Mucosa of stomach (tissue), 1 donor: ENCODE results near the gene DOK6.

Source experiments
- H3K27me3 ChIP-seq: one replicate; pipeline ENCODE4 v1.7.0; 2013; ENCODE audit warnings: mild to moderate bottlenecking, low read length; ENCODE audit not compliant: control insufficient read depth, insufficient read depth
- H3K36me3 ChIP-seq: one replicate; pipeline ENCODE4 v1.7.0; 2013; ENCODE audit warnings: low read length; ENCODE audit not compliant: control insufficient read depth, insufficient read depth
- H3K4me1 ChIP-seq: one replicate; pipeline ENCODE4 v1.7.0; 2013; ENCODE audit warnings: mild to moderate bottlenecking, low read length; ENCODE audit not compliant: control insufficient read depth, insufficient read depth
- H3K4me3 ChIP-seq: one replicate; pipeline ENCODE4 v1.7.0; 2013; ENCODE audit warnings: low read length
- H3K9ac ChIP-seq: one replicate; pipeline ENCODE4 v1.7.0; 2013; ENCODE audit warnings: mild to moderate bottlenecking, low read length, moderate library complexity
- H3K9me3 ChIP-seq: one replicate; pipeline ENCODE4 v1.7.0; 2013; ENCODE audit warnings: mild to moderate bottlenecking, low read length, moderate library complexity; ENCODE audit not compliant: control insufficient read depth
- donor health status: Pancreatic carcinoma.

DOK6 gene

DNA sequence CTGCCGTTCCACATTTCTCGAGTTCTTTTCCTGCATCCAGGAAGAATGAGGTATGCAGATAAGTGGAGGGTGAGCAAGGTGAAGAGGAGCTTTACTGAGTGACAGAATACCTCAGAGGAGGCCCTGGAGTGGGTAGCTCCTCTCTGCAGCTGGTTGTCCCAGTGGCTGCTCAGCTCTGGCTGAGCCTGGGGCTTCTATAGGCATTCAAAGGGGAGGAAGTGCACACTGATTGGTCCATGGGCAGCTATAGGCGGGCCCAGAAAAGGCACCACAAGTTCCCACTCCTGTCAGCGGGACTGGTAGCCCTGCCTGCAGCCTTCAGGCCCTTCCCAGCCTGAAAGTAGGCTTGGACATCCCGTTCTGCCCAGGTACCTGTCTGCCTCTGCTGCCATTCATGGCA is 94.7 kb downstream of the DOK6 start:
- H3K9ac ChIP-seq, result no peak overlapping the region
- H3K27me3 ChIP-seq, result no peaks in the 10 kb centered on the region
- no peaks in the 10 kb centered on the region for H3K36me3 ChIP-seq
- H3K4me3 ChIP-seq, result no peak overlapping the region
- no peaks in the 10 kb centered on the region for H3K9me3 ChIP-seq
- H3K4me1 ChIP-seq, result no peaks in the 10 kb centered on the region

DNA sequence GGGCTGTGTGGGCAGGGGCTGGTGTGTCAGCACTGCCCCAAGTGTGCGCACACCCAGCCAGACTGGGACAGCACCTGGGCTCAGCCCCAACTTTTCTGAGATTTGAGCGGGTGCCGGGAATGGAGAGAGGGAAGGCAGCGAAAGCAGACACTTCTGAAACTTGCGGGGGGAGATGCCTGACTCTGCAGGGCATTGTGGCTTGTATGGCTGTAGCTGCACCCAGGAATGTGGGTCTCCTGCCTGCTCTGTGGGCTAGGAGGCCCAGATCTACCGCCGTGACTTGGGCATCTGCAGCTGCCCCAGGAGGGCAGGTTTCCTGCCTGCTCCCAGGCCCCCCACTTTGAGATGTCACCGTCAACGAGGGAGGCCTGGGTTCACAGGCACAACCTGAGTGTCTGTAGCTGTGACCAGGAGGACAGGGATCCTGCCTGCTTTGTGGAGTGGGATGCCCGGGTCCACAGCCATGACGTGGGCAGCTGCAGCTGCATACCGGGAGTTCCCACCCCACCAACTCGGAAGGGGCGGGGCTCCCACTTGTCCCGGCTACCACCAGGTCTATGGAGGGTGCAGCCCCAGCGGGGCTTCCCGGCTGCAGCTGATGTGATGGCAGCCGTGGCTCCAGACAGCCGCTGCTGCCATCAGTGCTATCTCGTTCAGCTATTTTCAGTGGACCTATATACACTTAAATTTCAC is 95.3 kb downstream of the DOK6 start:
- H3K4me3 ChIP-seq, result no peak overlapping the region
- H3K4me1 ChIP-seq, result no peaks in the 10 kb centered on the region
- H3K36me3 ChIP-seq, result no peaks in the 10 kb centered on the region
- no peaks in the 10 kb centered on the region for H3K9me3 ChIP-seq
- H3K9ac ChIP-seq, result no peak overlapping the region
- H3K27me3 ChIP-seq, result no peaks in the 10 kb centered on the region

DNA sequence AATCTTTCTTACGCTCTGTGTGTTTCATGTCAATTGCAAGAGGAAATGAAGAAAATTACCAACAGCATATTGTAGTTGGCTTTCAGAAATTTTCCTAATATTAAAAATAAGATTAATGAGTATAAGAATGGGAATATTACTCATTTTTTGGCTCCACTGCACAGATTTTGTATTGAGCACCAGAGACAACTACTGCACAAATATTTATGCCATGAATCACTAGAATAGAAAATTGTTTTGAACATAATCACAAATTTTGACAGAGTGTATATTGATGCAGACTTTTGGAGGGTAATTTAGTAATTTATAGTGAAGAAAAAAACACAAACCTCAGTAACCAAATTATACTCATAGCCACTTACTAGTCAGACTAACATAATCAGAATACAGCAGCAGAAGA is 118.3 kb downstream of the DOK6 start:
- H3K4me3 ChIP-seq, result no peak overlapping the region
- no peak overlapping the region for H3K9ac ChIP-seq
- no peaks in the 10 kb centered on the region for H3K9me3 ChIP-seq
- H3K4me1 ChIP-seq, result no peaks in the 10 kb centered on the region
- no peaks in the 10 kb centered on the region for H3K36me3 ChIP-seq
- no peaks in the 10 kb centered on the region for H3K27me3 ChIP-seq

DNA sequence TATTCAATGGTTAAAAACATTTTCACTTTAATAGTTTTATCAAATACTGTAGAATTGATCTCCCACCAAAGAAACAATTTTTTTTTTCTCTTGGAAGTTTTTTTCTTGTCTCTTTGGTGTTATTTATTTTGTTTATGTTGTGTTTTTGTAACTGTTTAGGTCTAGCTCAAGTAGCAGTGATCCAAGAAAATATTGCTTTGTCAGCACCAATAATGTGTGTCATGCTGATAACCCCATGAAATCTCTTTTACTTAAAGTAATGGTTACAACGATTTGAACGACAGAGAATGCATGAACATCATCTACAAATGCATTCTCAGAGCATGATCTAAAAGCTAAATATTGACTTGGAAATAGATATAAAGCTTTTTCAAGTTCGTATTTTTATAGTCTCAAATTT is 122.9 kb downstream of the DOK6 start:
- H3K4me3 ChIP-seq, result no peak overlapping the region
- H3K9ac ChIP-seq, result no peak overlapping the region
- no peaks in the 10 kb centered on the region for H3K27me3 ChIP-seq
- H3K4me1 ChIP-seq, result no peaks in the 10 kb centered on the region
- no peaks in the 10 kb centered on the region for H3K9me3 ChIP-seq
- no peaks in the 10 kb centered on the region for H3K36me3 ChIP-seq

DNA sequence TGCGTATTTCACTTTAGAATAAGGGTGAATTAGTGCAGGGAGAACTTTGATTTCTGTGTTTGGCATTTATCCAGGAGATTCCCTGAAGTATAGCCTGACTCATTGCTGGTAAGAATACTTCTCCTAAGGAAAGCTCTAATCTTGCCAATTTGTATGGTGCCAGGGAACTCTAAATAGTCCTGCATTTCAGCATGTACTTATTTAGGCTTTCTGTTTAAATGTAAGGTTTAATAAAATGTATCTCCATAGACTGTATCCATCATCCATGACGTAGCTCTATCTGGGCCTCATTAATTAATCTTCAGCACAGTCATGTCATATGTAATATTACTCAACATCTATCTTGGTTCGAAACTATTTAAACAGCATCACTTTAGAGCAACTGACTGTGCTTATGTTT is 127.7 kb downstream of the DOK6 start:
- H3K4me3 ChIP-seq, result no peak overlapping the region
- H3K9me3 ChIP-seq, result no peaks in the 10 kb centered on the region
- no peaks in the 10 kb centered on the region for H3K27me3 ChIP-seq
- no peak overlapping the region for H3K9ac ChIP-seq
- no peaks in the 10 kb centered on the region for H3K4me1 ChIP-seq
- no peaks in the 10 kb centered on the region for H3K36me3 ChIP-seq

DNA sequence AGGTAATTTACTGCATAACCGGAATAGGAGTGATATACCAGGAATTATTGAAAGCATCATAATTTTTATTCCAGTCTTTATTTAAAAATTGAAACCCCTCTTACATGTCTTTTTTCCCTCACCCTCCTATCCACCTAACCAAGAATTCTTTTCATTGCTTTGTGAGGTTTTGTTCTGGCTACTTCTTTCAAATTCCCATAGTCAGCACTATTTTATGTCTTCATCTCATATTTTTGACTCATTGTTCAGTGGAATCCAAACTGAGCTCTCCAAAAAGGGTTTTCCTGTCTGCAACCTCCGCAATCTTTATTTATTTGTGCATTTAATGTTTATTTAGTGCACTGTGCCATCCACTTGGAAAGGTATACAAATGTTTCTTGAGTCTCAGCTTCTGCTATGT is 128.5 kb downstream of the DOK6 start:
- no peaks in the 10 kb centered on the region for H3K4me1 ChIP-seq
- no peak overlapping the region for H3K9ac ChIP-seq
- no peaks in the 10 kb centered on the region for H3K9me3 ChIP-seq
- H3K36me3 ChIP-seq, result no peaks in the 10 kb centered on the region
- no peak overlapping the region for H3K4me3 ChIP-seq
- no peaks in the 10 kb centered on the region for H3K27me3 ChIP-seq

DNA sequence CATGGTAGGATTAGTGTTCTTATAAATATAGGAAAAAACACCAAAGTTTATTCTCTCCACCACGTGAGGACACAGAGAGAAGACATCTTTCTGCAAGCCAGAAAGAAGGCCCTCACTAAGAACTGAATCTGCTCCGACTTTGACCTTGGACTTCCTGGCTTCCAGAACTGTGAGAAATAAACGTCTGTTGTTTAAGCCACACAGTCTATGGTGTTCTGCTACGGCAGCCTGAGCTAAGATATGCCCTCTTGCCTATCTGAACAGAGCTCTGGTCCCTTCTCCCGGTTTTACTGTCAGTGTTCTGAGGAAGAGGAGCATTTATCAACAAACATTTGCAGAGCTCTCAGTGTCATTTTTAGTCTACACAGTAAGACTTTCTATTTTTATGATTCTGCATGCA is 131.3 kb downstream of the DOK6 start:
- Histone ChIP-seq H3K9ac (no peak overlapping the region), H3K4me3 (no peak overlapping the region), H3K36me3 (no peaks in the 10 kb centered on the region), H3K4me1 (no peaks in the 10 kb centered on the region), H3K9me3 (no peaks in the 10 kb centered on the region), H3K27me3 (no peaks in the 10 kb centered on the region)

DNA sequence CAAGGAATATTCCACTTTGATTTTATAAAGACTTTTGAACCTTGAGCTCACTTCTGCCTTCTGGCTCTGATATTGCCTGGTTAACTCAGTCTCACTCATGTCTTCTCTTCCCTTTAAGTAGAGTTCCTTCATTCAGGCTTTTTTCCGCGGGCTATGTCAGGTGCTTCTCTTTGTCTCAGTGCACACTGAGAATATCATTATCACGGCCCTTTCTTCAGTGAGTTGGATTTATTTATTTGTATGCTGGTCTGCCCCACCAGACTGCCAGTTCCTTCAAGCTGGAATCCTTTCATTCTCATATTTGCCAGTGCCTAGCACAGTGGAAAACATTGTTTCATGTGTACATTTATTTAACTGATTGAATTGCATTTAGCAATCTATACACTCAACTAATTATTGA is 136.5 kb downstream of the DOK6 start:
- H3K36me3 ChIP-seq, result no peaks in the 10 kb centered on the region
- H3K4me1 ChIP-seq, result no peaks in the 10 kb centered on the region
- H3K4me3 ChIP-seq, result no peak overlapping the region
- no peaks in the 10 kb centered on the region for H3K27me3 ChIP-seq
- H3K9ac ChIP-seq, result no peak overlapping the region
- H3K9me3 ChIP-seq, result no peaks in the 10 kb centered on the region

DNA sequence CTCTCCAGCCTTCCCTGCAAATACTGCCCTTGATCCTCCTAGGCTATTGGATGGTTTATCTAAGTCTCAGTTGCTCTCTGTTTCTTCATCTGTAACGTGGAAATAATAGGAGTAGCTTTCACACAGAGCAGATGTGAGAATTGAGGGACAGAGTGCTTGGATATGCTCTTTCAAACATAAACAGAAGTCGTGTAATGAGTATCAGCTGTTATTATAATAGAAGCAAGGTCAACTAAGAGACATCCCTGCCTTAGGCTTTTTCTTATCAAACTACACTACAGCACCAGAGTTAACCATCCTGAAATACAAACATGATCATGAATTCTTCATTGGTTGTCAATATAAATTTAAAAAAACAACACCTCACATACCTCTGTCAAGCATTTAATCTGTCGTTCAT is 138.2 kb downstream of the DOK6 start:
- no peaks in the 10 kb centered on the region for H3K36me3 ChIP-seq
- H3K9me3 ChIP-seq, result no peaks in the 10 kb centered on the region
- no peaks in the 10 kb centered on the region for H3K4me1 ChIP-seq
- H3K27me3 ChIP-seq, result no peaks in the 10 kb centered on the region
- H3K4me3 ChIP-seq, result no peak overlapping the region
- H3K9ac ChIP-seq, result no peak overlapping the region

DNA sequence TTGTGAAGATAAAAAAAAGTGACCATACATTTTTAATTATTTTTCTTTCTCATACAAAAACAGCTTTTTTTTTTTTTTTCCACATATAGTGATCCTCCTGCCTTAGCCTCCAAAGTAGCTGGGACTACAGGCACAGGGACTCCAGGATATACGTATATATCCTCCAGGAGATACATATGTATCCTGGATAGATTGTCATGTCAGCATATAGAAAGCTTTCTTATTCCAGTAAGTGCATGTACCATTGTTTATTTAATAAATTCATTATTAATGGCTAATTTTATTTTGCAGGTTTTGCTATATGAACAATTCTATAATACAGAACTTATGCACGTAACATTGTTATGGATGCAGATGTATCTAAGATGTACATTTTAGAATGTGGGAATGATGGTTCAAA is 138.7 kb downstream of the DOK6 start:
- Histone ChIP-seq H3K4me1 (no peaks in the 10 kb centered on the region), H3K9ac (no peak overlapping the region), H3K4me3 (no peak overlapping the region), H3K9me3 (no peaks in the 10 kb centered on the region), H3K27me3 (no peaks in the 10 kb centered on the region), H3K36me3 (no peaks in the 10 kb centered on the region)

DNA sequence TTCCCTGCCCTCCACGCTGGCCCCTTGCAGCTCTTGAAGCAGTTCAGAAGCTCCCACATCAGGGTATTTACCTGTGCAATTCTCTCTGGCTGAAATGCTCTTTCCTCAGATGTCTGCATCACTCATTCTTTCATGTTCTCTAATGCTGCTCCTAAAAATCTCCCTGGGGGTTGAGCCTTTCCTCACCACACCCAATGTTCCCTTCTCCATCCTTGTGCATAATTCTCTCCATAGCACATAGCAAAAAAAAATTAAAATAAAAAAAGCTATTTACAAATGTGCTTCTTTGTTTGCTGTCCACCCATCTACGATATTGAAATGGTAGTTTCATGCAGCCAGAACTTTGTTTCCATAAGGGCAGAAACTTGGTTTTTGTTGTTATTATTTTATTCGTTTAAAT is 155.5 kb downstream of the DOK6 start:
- H3K27me3 ChIP-seq, result no peaks in the 10 kb centered on the region
- no peak overlapping the region for H3K4me3 ChIP-seq
- no peaks in the 10 kb centered on the region for H3K9me3 ChIP-seq
- H3K9ac ChIP-seq, result no peak overlapping the region
- H3K4me1 ChIP-seq, result no peaks in the 10 kb centered on the region
- H3K36me3 ChIP-seq, result no peaks in the 10 kb centered on the region

DNA sequence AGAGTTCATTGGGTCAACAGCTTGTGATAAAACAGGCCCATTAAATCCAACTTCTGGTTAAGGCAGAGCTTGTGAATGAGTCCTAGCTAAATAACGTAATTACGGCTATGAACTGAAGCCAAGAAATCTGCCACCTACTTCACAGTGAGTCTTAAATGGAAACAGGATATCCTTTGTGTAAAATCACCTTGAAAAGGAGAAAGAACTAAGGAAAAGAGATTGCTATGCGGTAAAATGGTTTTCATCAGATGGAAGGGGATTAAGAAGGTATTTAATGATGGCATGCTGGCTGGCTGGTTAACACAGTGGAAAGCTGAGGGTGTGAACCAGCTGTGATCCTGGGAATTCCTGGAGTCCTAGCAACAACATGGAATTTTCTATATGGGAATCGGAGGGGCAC is 156.6 kb downstream of the DOK6 start:
- H3K4me3 ChIP-seq, result no peak overlapping the region
- no peaks in the 10 kb centered on the region for H3K4me1 ChIP-seq
- H3K27me3 ChIP-seq, result no peaks in the 10 kb centered on the region
- no peaks in the 10 kb centered on the region for H3K9me3 ChIP-seq
- no peak overlapping the region for H3K9ac ChIP-seq
- H3K36me3 ChIP-seq, result no peaks in the 10 kb centered on the region

DNA sequence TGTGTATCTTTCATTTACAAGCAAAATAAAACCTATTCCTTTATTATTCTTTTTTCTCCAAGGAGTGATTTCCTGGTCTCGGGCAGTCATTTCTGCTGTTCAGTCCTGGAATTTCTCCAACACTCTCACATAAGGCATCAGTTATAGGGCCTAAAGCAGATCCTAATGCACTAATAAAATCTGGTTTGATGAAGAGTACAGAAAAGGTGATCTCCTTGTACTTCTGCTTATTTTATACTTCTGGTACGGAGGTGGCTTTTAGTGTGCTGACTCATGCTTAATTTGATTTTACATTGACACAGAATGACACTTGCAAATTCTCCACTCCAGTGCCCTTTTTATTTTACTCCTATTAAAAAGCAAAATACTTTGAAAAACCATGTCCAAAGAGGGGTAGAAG is 157.4 kb downstream of the DOK6 start:
- Histone ChIP-seq H3K9ac (no peak overlapping the region), H3K4me3 (no peak overlapping the region), H3K9me3 (no peaks in the 10 kb centered on the region), H3K36me3 (no peaks in the 10 kb centered on the region), H3K27me3 (no peaks in the 10 kb centered on the region), H3K4me1 (no peaks in the 10 kb centered on the region)
